ENCODE measurements around the gene LRRC46.

Gene LRRC46

GRCh38 chr17:47878203-47879027 is 46.9 kb downstream of the LRRC46 start:
- TF ChIP-seq CTCF (IDR thresholded peaks at IDR 0.05; ENCODE audit: borderline replicate concordance, insufficient read depth, low read depth, low read length): no peak
- no peak overlapping the region for H3K4me3 ChIP-seq (ENCODE audit: low read depth, low read length)

GRCh38 chr17:47879028-47879585 is 47.6 kb downstream of the LRRC46 start:
- TF ChIP-seq CTCF (IDR thresholded peaks at IDR 0.05; ENCODE audit: borderline replicate concordance, insufficient read depth, low read depth, low read length): no peak

GRCh38 chr17:47879776-47880454 is 48.4 kb downstream of the LRRC46 start:
- no peak for TF ChIP-seq CTCF (IDR thresholded peaks at IDR 0.05; ENCODE audit: borderline replicate concordance, insufficient read depth, low read depth, low read length)
- H3K4me3 ChIP-seq (ENCODE audit: low read depth, low read length): no peak overlapping the region

More at GRCh38 chr17:47879028-47879585, 47.6 kb downstream of the LRRC46 start:
- no peak overlapping the region for H3K4me3 ChIP-seq (ENCODE audit: low read depth, low read length)

- no peak overlapping the region for H3K4me3 ChIP-seq (ENCODE audit: low read depth, low read length)
- TF ChIP-seq CTCF (IDR thresholded peaks at IDR 0.05; ENCODE audit: borderline replicate concordance, insufficient read depth, low read depth, low read length): no peak
Observed at GRCh38 chr17:47882247-47882646, 50.8 kb downstream of the LRRC46 start.

- no peak for TF ChIP-seq CTCF (IDR thresholded peaks at IDR 0.05; ENCODE audit: borderline replicate concordance, insufficient read depth, low read depth, low read length)
- H3K4me3 ChIP-seq (ENCODE audit: low read depth, low read length): no peak overlapping the region
Observed at GRCh38 chr17:47882695-47883588, 51.5 kb downstream of the LRRC46 start.

- TF ChIP-seq CTCF (IDR thresholded peaks at IDR 0.05; ENCODE audit: borderline replicate concordance, insufficient read depth, low read depth, low read length): no peak
- H3K4me3 ChIP-seq (ENCODE audit: low read depth, low read length): no peak overlapping the region
Observed at GRCh38 chr17:47883589-47884426, 52.3 kb downstream of the LRRC46 start.
